GM20000 (cell line): Measurements from ENCODE around the gene OR10H4.

Source experiments
- DNase-seq: peaks from one replicate; pipeline ENCODE4 v3.0.0; 2012; ENCODE audit warnings: low spot score
- TF ChIP-seq, protein P1 (sequence below): IDR thresholded peaks from 2 replicates; pipeline ENCODE4 v1.5.1; 2012; ENCODE audit warnings: mild to moderate bottlenecking, control low read depth; ENCODE audit errors: extremely low read depth, missing control alignments

Gene OR10H4

DNA sequence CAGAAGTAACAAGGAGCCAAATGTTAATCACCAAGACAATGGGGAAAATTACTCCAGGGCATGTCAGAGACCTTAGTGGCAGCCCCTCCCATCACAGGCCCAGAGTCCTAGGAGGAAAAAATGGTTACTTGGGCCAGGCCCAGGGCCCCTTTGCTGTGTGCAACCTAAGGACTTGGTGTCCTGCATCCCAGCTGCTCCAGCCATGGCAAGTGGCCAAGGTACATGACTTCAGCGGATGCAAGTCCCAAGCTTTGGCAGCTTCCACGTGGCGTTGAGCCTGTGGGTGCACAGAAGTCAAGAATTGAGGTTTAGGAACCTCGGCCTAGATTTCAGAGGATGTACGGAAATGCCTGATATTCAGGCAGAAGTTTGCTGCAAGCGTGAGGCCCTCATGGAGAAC is 46.7 kb downstream of the OR10H4 start:
- no peak for DNase-seq
- TF ChIP-seq, protein P1, sequence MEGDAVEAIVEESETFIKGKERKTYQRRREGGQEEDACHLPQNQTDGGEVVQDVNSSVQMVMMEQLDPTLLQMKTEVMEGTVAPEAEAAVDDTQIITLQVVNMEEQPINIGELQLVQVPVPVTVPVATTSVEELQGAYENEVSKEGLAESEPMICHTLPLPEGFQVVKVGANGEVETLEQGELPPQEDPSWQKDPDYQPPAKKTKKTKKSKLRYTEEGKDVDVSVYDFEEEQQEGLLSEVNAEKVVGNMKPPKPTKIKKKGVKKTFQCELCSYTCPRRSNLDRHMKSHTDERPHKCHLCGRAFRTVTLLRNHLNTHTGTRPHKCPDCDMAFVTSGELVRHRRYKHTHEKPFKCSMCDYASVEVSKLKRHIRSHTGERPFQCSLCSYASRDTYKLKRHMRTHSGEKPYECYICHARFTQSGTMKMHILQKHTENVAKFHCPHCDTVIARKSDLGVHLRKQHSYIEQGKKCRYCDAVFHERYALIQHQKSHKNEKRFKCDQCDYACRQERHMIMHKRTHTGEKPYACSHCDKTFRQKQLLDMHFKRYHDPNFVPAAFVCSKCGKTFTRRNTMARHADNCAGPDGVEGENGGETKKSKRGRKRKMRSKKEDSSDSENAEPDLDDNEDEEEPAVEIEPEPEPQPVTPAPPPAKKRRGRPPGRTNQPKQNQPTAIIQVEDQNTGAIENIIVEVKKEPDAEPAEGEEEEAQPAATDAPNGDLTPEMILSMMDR, result no peak

DNA sequence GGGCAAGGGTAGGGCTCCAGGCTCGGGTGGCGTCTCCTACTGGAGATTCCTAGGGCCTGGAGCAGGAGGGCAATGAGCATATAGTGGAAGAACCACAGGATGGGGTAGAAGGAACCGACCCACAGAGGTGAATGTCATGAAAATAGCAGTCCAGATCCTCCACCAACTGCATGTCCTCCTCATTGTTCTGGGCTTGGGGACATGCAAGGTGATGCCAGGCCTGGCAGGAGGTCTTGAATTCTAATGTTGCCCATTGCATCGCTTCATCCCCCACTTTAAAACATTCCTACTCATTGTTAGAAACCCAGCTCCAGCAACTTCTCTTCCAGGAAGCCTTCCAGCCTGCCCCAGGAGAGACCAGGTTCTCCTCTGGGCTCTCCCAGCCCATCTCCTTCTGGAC is 49.4 kb downstream of the OR10H4 start:
- DNase-seq, result no peak
- TF ChIP-seq, protein P1, result no peak
